ENCODE data around the gene GLIS2.

GRCh38 chr16:4307215-4308037, 8.4 kb upstream of the GLIS2 start:
- TF ChIP-seq ZNF425 (CRISPR knock-in tag; conservative IDR thresholded peaks at IDR 0.05) (no peak), E2F4 (CRISPR knock-in tag; IDR thresholded peaks at IDR 0.05; ENCODE audit: borderline replicate concordance, low read depth) (no peak), JUN (CRISPR knock-in tag; IDR thresholded peaks at IDR 0.05) (no peak), ZNF121 (CRISPR knock-in tag; IDR thresholded peaks at IDR 0.05) (no peak), NFE2L1 (CRISPR knock-in tag; IDR thresholded peaks at IDR 0.05) (no peak)
